PC-3 (cell line): Measurements from ENCODE around the gene FOLR2.

Experiments used
- EZH2 ChIP-seq: fragments of 300-600 bp; sonication (generic); IDR thresholded peaks from one replicate; pipeline ENCODE4 v1.6.1; 2017; ENCODE audit warnings: antibody characterized with exemption, mild to moderate bottlenecking, low read length; ENCODE audit not compliant: unreplicated experiment
- EZH2phosphoT487 ChIP-seq: fragments of 300-600 bp; sonication (generic); IDR thresholded peaks from 2 replicates; pipeline ENCODE4 v1.6.1; 2018; ENCODE audit warnings: mild to moderate bottlenecking, antibody characterized with exemption, low read length, borderline replicate concordance
- TF ChIP-seq, protein P1 (sequence below): fragments of 300-600 bp; sonication (generic); conservative IDR thresholded peaks from 2 replicates; pipeline ENCODE4 v1.5.1; 2017; ENCODE audit warnings: antibody characterized with exemption, low read depth, mild to moderate bottlenecking, low read length

DNA sequence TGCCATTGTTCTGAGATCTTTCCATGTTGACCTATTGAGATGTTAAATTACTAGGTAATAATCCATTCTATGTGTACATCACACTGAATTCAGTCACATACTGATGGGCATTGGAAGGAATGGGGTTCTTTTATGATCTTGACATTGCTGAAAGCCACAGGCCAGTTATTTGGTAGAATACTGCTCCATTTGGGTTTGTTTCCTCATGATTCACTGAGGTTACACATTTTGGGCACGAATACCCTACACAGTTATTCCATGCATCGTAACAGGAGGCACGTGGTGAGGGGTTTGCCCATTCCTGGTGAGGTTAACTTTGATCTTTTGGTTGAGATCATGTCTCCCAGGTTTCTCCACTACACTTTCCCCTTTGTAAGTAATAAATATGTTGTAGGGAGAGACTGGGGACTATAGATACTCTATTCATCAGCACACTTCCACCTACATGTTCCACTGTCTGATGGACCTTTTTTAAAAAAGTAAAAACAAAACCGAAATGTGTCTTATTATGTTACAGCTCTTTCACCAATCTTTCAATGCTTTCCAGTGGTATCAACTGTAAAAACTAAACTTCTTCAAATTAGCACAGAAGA lies 36.7 kb upstream of the FOLR2 start:
- TF ChIP-seq, protein P1, sequence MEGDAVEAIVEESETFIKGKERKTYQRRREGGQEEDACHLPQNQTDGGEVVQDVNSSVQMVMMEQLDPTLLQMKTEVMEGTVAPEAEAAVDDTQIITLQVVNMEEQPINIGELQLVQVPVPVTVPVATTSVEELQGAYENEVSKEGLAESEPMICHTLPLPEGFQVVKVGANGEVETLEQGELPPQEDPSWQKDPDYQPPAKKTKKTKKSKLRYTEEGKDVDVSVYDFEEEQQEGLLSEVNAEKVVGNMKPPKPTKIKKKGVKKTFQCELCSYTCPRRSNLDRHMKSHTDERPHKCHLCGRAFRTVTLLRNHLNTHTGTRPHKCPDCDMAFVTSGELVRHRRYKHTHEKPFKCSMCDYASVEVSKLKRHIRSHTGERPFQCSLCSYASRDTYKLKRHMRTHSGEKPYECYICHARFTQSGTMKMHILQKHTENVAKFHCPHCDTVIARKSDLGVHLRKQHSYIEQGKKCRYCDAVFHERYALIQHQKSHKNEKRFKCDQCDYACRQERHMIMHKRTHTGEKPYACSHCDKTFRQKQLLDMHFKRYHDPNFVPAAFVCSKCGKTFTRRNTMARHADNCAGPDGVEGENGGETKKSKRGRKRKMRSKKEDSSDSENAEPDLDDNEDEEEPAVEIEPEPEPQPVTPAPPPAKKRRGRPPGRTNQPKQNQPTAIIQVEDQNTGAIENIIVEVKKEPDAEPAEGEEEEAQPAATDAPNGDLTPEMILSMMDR, result no peak
- no peak for TF ChIP-seq EZH2phosphoT487
- TF ChIP-seq EZH2, result no peak
